ENCODE measurements around the gene PACSIN2.

DNA sequence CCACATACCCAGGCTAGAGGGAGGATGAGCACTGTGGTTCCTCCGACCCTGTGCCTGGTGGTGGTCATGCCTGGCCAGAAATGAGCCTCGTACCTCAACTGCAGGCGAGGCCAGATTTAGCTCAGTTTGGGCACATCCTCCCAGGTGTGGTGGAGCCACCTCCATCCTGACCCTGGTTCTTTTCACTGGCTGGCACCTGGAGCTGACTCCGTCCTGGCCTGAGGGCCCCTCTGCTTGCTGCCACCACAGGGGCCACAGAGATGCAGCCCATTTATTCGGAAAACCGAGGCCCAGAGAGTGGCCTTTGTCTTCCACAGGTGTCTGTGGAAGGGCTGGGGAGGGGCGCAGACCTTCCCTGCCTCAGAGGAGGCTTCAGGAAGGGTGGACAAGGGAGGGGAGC lies 148.8 kb downstream of the PACSIN2 start:
- TF ChIP-seq SMC3 (IDR thresholded peaks at IDR 0.05) (no peak), POLR2A (IDR thresholded peaks at IDR 0.05; ENCODE audit: low read length) (no peak), TP53 (CRISPR knock-in tag; IDR thresholded peaks at IDR 0.05) (no peak), HDAC2 (IDR thresholded peaks at IDR 0.05) (no peak), PHF8 (IDR thresholded peaks at IDR 0.05; ENCODE audit: borderline replicate concordance, low read depth) (no peak), CHD2 (IDR thresholded peaks at IDR 0.05; ENCODE audit: low read length, partially characterized antibody) (no peak), HOXA7 (CRISPR knock-in tag; IDR thresholded peaks at IDR 0.05) (no peak)
- TF ChIP-seq, protein P1, sequence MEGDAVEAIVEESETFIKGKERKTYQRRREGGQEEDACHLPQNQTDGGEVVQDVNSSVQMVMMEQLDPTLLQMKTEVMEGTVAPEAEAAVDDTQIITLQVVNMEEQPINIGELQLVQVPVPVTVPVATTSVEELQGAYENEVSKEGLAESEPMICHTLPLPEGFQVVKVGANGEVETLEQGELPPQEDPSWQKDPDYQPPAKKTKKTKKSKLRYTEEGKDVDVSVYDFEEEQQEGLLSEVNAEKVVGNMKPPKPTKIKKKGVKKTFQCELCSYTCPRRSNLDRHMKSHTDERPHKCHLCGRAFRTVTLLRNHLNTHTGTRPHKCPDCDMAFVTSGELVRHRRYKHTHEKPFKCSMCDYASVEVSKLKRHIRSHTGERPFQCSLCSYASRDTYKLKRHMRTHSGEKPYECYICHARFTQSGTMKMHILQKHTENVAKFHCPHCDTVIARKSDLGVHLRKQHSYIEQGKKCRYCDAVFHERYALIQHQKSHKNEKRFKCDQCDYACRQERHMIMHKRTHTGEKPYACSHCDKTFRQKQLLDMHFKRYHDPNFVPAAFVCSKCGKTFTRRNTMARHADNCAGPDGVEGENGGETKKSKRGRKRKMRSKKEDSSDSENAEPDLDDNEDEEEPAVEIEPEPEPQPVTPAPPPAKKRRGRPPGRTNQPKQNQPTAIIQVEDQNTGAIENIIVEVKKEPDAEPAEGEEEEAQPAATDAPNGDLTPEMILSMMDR (IDR thresholded peaks at IDR 0.05): no peak

Data from A549 (cell line).